Neural progenitor cell (in vitro differentiated cells): ENCODE results near the gene PLCG2. TPM values are rescaled to one million over a fixed set of nuclear protein-coding genes. Genes with fewer than 3 reads are reported as not detected.
"Not testable (repeated sequence)": the region's sequence is repeated elsewhere in the genome, so short reads cannot be mapped to it uniquely, and the experiment has no call there.

Experiments used
- DNase-seq: peaks from one replicate; pipeline ENCODE4 v3.0.0-alpha.2; 2016; ENCODE audit warnings: low spot score
- H2AFZ ChIP-seq: fragments of 200-600 bp; sonication (generic); replicated peaks from 2 replicates; pipeline ENCODE4 v1.6.1; 2016; ENCODE audit warnings: antibody characterized with exemption
- H3F3A ChIP-seq: fragments of 200-600 bp; sonication (generic); 2 replicates; pipeline ENCODE4 v1.6.1; 2016; ENCODE audit warnings: antibody characterized with exemption, low read depth
- H3K27ac ChIP-seq: fragments of 200-600 bp; sonication (generic); 2 replicates; pipeline ENCODE4 v1.5.1; 2016; ENCODE audit warnings: mild to moderate bottlenecking
- H3K27me3 ChIP-seq: fragments of 200-600 bp; sonication (generic); 2 replicates; pipeline ENCODE4 v1.6.1; 2016; ENCODE audit warnings: mild to moderate bottlenecking, moderate library complexity
- H3K36me3 ChIP-seq: fragments of 200-600 bp; sonication (generic); 2 replicates; pipeline ENCODE4 v1.5.1; 2016
- H3K4me1 ChIP-seq: fragments of 200-600 bp; sonication (generic); 2 replicates; pipeline ENCODE4 v1.6.1; 2016; ENCODE audit warnings: mixed run types
- H3K4me2 ChIP-seq: fragments of 200-600 bp; sonication (generic); 2 replicates; pipeline ENCODE4 v1.6.1; 2016
- H3K4me3 ChIP-seq: fragments of 200-600 bp; sonication (generic); 2 replicates; pipeline ENCODE4 v1.5.1; 2016
- H3K79me2 ChIP-seq: fragments of 200-600 bp; sonication (generic); 2 replicates; pipeline ENCODE4 v1.6.1; 2016; ENCODE audit warnings: low read depth
- H3K9ac ChIP-seq: fragments of 200-600 bp; sonication (generic); 2 replicates; pipeline ENCODE4 v1.6.1; 2016
- H3K9me3 ChIP-seq: fragments of 200-600 bp; sonication (generic); 2 replicates; pipeline ENCODE4 v1.5.1; 2016; ENCODE audit warnings: low read depth
- H4K20me1 ChIP-seq: fragments of 200-600 bp; sonication (generic); 2 replicates; pipeline ENCODE4 v1.6.1; 2016; ENCODE audit warnings: low read depth
- H3K27ac Mint-ChIP-seq: 3 replicates; pipeline ENCODE4 v1.8.0; 2021; ENCODE audit warnings: mixed read lengths
- H3K27me3 Mint-ChIP-seq: 2 replicates; pipeline ENCODE4 v1.8.0; 2022; ENCODE audit warnings: low read depth, mild to moderate bottlenecking, inconsistent platforms, moderate library complexity, mixed read lengths; ENCODE audit not compliant: insufficient read depth
- H3K36me3 Mint-ChIP-seq: 3 replicates; pipeline ENCODE4 v1.8.0; 2021; ENCODE audit warnings: mixed read lengths
- H3K4me1 Mint-ChIP-seq: 3 replicates; pipeline ENCODE4 v1.8.0; 2021; ENCODE audit warnings: mixed read lengths
- H3K4me3 Mint-ChIP-seq: 3 replicates; pipeline ENCODE4 v1.8.0; 2021; ENCODE audit warnings: mild to moderate bottlenecking, moderate library complexity, mixed read lengths
- H3K9me3 Mint-ChIP-seq: 3 replicates; pipeline ENCODE4 v1.8.0; 2020; ENCODE audit warnings: mixed read lengths
- CTCF ChIP-seq: fragments of 200-600 bp; sonication (generic); IDR thresholded peaks from 2 replicates; pipeline ENCODE4 v1.5.1; 2017; ENCODE audit warnings: antibody characterized with exemption, mild to moderate bottlenecking
- EZH2 ChIP-seq: fragments of 200-600 bp; sonication (generic); IDR thresholded peaks from 2 replicates; pipeline ENCODE4 v1.6.1; 2017; ENCODE audit warnings: antibody characterized with exemption, mild to moderate bottlenecking, moderate library complexity
- EZH2phosphoT487 ChIP-seq: fragments of 200-600 bp; sonication (generic); IDR thresholded peaks from 2 replicates; pipeline ENCODE4 v1.6.1; 2017; ENCODE audit warnings: antibody characterized with exemption
- total RNA-seq: library from RNA; depleted of rRNA; stranded (reverse); fragments of >200 nt; gene quantifications from 2 replicates; pipeline ENCODE4 v1.2.3, GENCODE V29; 2015; ENCODE audit warnings: low replicate concordance

The PLCG2 gene
- total RNA-seq, 1 donor from 2014 or later, result 5.0 TPM

GRCh38 chr16:81799138-81799504, 20.0 kb downstream of the PLCG2 start:
- Histone ChIP-seq H3K79me2 (no peaks in the 10 kb centered on the region), H3K27me3 (no peaks in the 10 kb centered on the region), H3K36me3 (no peaks in the 10 kb centered on the region), H3K27ac (no peak overlapping the region), H2AFZ (no peak overlapping the region), H3F3A (no peaks in the 10 kb centered on the region), H3K4me1 (no peaks in the 10 kb centered on the region), H3K9me3 (no peaks in the 10 kb centered on the region), H3K9ac (no peak overlapping the region), H4K20me1 (no peaks in the 10 kb centered on the region), H3K4me3 (no peak overlapping the region), H3K4me2 (no peak overlapping the region)
- H3K4me3 Mint-ChIP-seq, result no peak overlapping the region
- H3K36me3 Mint-ChIP-seq, result no peaks in the 10 kb centered on the region
- H3K9me3 Mint-ChIP-seq, result no peaks in the 10 kb centered on the region
- H3K4me1 Mint-ChIP-seq, result peaks cover 7% of the 10 kb centered on the region
- TF ChIP-seq EZH2phosphoT487 (no peak), EZH2 (no peak), CTCF (no peak)
- DNase-seq, result no peak
- no peak overlapping the region for H3K27ac Mint-ChIP-seq
- H3K27me3 Mint-ChIP-seq, result peaks cover 2% of the 10 kb centered on the region

- not testable (repeated sequence) for H3K4me3 Mint-ChIP-seq, H3K36me3 ChIP-seq, H3K79me2 ChIP-seq, H3K9me3 ChIP-seq, H3K27me3 Mint-ChIP-seq, H3K4me2 ChIP-seq, DNase-seq, H3K9ac ChIP-seq, H3K4me1 ChIP-seq, H2AFZ ChIP-seq, H3K9me3 Mint-ChIP-seq, H3K36me3 Mint-ChIP-seq, H3K27ac ChIP-seq, H3K4me3 ChIP-seq, H3K27me3 ChIP-seq, H3F3A ChIP-seq, H4K20me1 ChIP-seq, H3K4me1 Mint-ChIP-seq, H3K27ac Mint-ChIP-seq
Measured at GRCh38 chr16:81801724-81802123, 22.6 kb downstream of the PLCG2 start.

GRCh38 chr16:81803332-81803731, 24.2 kb downstream of the PLCG2 start:
- Histone ChIP-seq H3K9ac (no peak overlapping the region), H4K20me1 (no peaks in the 10 kb centered on the region), H3K27ac (no peak overlapping the region), H3K27me3 (no peaks in the 10 kb centered on the region), H3K79me2 (no peaks in the 10 kb centered on the region), H3K4me1 (no peaks in the 10 kb centered on the region), H2AFZ (no peak overlapping the region), H3K4me3 (no peak overlapping the region), H3F3A (no peaks in the 10 kb centered on the region), H3K36me3 (no peaks in the 10 kb centered on the region), H3K9me3 (no peaks in the 10 kb centered on the region), H3K4me2 (no peak overlapping the region)
- Mint-ChIP-seq H3K4me3 (no peak overlapping the region), H3K27ac (no peak overlapping the region), H3K4me1 (peaks cover 10% of the 10 kb centered on the region), H3K9me3 (no peaks in the 10 kb centered on the region), H3K36me3 (no peaks in the 10 kb centered on the region), H3K27me3 (peaks cover 10% of the 10 kb centered on the region)
- DNase-seq, result no peak
- TF ChIP-seq EZH2phosphoT487 (no peak), CTCF (no peak), EZH2 (no peak)

- TF ChIP-seq CTCF (no peak), EZH2 (no peak), EZH2phosphoT487 (no peak)
- H3K4me2 ChIP-seq, result no peak overlapping the region
- H2AFZ ChIP-seq, result no peak overlapping the region
- H3K36me3 Mint-ChIP-seq, result no peaks in the 10 kb centered on the region
- DNase-seq, result no peak
- no peaks in the 10 kb centered on the region for H3K4me1 ChIP-seq
- no peak overlapping the region for H3K4me3 Mint-ChIP-seq
- no peaks in the 10 kb centered on the region for H3K27me3 ChIP-seq
- peaks cover 10% of the 10 kb centered on the region for H3K27me3 Mint-ChIP-seq
- no peaks in the 10 kb centered on the region for H3K9me3 ChIP-seq
- H3F3A ChIP-seq, result no peaks in the 10 kb centered on the region
- H3K4me3 ChIP-seq, result no peak overlapping the region
- no peak overlapping the region for H3K27ac Mint-ChIP-seq
- H3K9ac ChIP-seq, result no peak overlapping the region
- H3K79me2 ChIP-seq, result no peaks in the 10 kb centered on the region
- no peak overlapping the region for H3K27ac ChIP-seq
- no peaks in the 10 kb centered on the region for H3K36me3 ChIP-seq
- H3K4me1 Mint-ChIP-seq, result peaks cover 5% of the 10 kb centered on the region
- no peaks in the 10 kb centered on the region for H4K20me1 ChIP-seq
- H3K9me3 Mint-ChIP-seq, result no peaks in the 10 kb centered on the region
Measured at GRCh38 chr16:81804134-81804610, 25.1 kb downstream of the PLCG2 start.
